Transverse colon (tissue), 4 donors: ENCODE data around the gene FKBP2. TPM values are rescaled to one million over a fixed set of nuclear protein-coding genes. Genes with fewer than 3 reads are reported as not detected.
A peak's percentile ranks its signal among the peaks of the same experiment; 100 is the strongest.

Source experiments
- DNase-seq: peaks from one replicate; pipeline ENCODE4 v3.0.0-alpha.2; 2019
- H3K27ac ChIP-seq, 4 donors: fragments of 200-600 bp; sonication (generic); 2 replicates each; pipeline ENCODE4 v1.5.1; 2016 to 2018; ENCODE audit warnings: inconsistent platforms in 4 of 4
- H3K27me3 ChIP-seq: fragments of 200-600 bp; sonication (generic); 2 replicates; pipeline ENCODE4 v1.5.1; 2017; ENCODE audit warnings: inconsistent platforms
- H3K36me3 ChIP-seq, 4 donors: fragments of 200-600 bp; sonication (generic); 2 replicates each; pipeline ENCODE4 v1.5.1; 2017 to 2019; ENCODE audit warnings: inconsistent platforms in 4 of 4
- H3K4me1 ChIP-seq, 4 donors: fragments of 200-600 bp; sonication (generic); 2 replicates each; pipeline ENCODE4 v1.5.1; 2017 to 2020; ENCODE audit warnings: inconsistent platforms in 4 of 4
- H3K4me3 ChIP-seq, 4 donors: fragments of 200-600 bp; sonication (generic); 1 replicate in 1 of 4; 2 replicates in 3 of 4; pipeline versions ENCODE4 v1.5.1 to v1.6.1; 2017 to 2019; ENCODE audit warnings: inconsistent platforms in 4 of 4
- H3K9me3 ChIP-seq, 2 donors: fragments of 200-600 bp; sonication (generic); 2 replicates each; pipeline ENCODE4 v1.5.1; 2017 to 2019; ENCODE audit warnings: inconsistent platforms in 2 of 2
- CTCF ChIP-seq, 5 experiments: fragments of 200-600 bp in 3 of 5; fragments of 450-650 bp in 2 of 5; sonication (generic) in 3 of 5; IDR thresholded peaks; 1 replicate in 2 of 5; 2 replicates in 3 of 5; pipeline ENCODE4 v1.5.1; 2016 to 2017; ENCODE audit warnings: antibody characterized with exemption in 5 of 5, inconsistent platforms in 3 of 5, mild to moderate bottlenecking in 2 of 5, moderate library complexity in 1 of 5
- EP300 ChIP-seq: sonication (generic); formaldehyde crosslinking; IDR thresholded peaks from one replicate; pipeline ENCODE4 v1.6.1; 2017; ENCODE audit warnings: antibody characterized with exemption, low read depth
- POLR2A ChIP-seq: fragments of 450-650 bp; IDR thresholded peaks from one replicate; pipeline ENCODE4 v1.6.1; 2016; ENCODE audit warnings: antibody characterized with exemption, mild to moderate bottlenecking, moderate library complexity
- POLR2AphosphoS5 ChIP-seq, 3 donors: sonication (generic); formaldehyde crosslinking; IDR thresholded peaks; one replicate each; pipeline ENCODE4 v1.6.1; 2016; ENCODE audit warnings: antibody characterized with exemption in 3 of 3
- WGBS, 2 donors: methylation state at CpG; one replicate each; pipeline ENCODE4 v1.1.5; 2018; ENCODE audit warnings: low coverage in 1 of 2; 5-methylcytosine and 5-hydroxymethylcytosine counted together
- in situ Hi-C, 4 donors: fragments of 200-750 bp; cut with MboI; loops; one replicate each; pipeline versions ENCODE4 v1.15.0 to v1.15.1; 2017; ENCODE audit warnings: low sequenced_read_pairs in 3 of 4, low pct_ligation_motif_present in 1 of 4, low pct_unique_long_range_greater_than_20kb in 1 of 4
- intact Hi-C: fragments of 100-400 bp; cut with DNase I; formaldehyde crosslinking; loops from one replicate; pipeline ENCODE4 v1.15.1; 2023; ENCODE audit warnings: low total_unique reads
- total RNA-seq, 4 donors: library from RNA; depleted of rRNA; stranded (reverse); fragments of >200 nt; gene quantifications; one replicate each; pipeline ENCODE4 v1.1.0, GENCODE V29; 2016

FKBP2 gene
- total RNA-seq, 4 donors from 2014 or later, result 63.6 to 203 (median 102) TPM

- DNase-seq, result no peak
- peaks cover 0 to 15% (median 4%) of the 10 kb centered on the region in 4 donors for H3K36me3 ChIP-seq
- H3K9me3 ChIP-seq, result no peaks in the 10 kb centered on the region
- intact Hi-C loops (no loop called here), in situ Hi-C loops (no loop called here)
- no peaks in the 10 kb centered on the region for H3K27me3 ChIP-seq
- TF ChIP-seq CTCF (IDR thresholded peaks at IDR 0.05) (no peak), EP300 (no peak), POLR2A (no peak), POLR2AphosphoS5 (IDR thresholded peaks at IDR 0.05) (no peak)
- no peak overlapping the region for H3K4me3 ChIP-seq
- 89 to 92% methylated on average over 5 to 22 of the region's 22 CpGs for WGBS, 2 donors
- H3K27ac ChIP-seq, result no peak overlapping the region
- H3K4me1 ChIP-seq, result peaks cover 22 to 38% (median 27%) of the 10 kb centered on the region in 4 donors
Measured at GRCh38 chr11:64281957-64282770, 41.3 kb downstream of the FKBP2 start.

GRCh38 chr11:64283092-64283491, 42.2 kb downstream of the FKBP2 start:
- H3K36me3 ChIP-seq, result peaks cover 0 to 11% (median 4%) of the 10 kb centered on the region in 4 donors
- H3K4me1 ChIP-seq, result peaks cover 22 to 32% (median 26%) of the 10 kb centered on the region in 4 donors
- 88% methylated on average over 3 of the region's 3 CpGs; no CpG with 5 or more reads in 1 of the 2 donors for WGBS, 2 donors
- peak overlapping the region in 1 of 4 donors; percentile 74 for H3K4me3 ChIP-seq
- in situ Hi-C loops, result no loop called here
- H3K27me3 ChIP-seq, result no peaks in the 10 kb centered on the region
- no peaks in the 10 kb centered on the region for H3K9me3 ChIP-seq
- no peak for DNase-seq
- no peak for TF ChIP-seq EP300
- TF ChIP-seq POLR2A, result no peak
- no peak for TF ChIP-seq CTCF (IDR thresholded peaks at IDR 0.05)
- no peak for TF ChIP-seq POLR2AphosphoS5 (IDR thresholded peaks at IDR 0.05)
- intact Hi-C loops, result no loop called here
- H3K27ac ChIP-seq, result peak overlapping the region in 3 of 4 donors; percentile 96 to 99 (median 98)

GRCh38 chr11:64284048-64284961, 43.4 kb downstream of the FKBP2 start, which contains the start of gene BAD:
Gene BAD (minus strand): TSS chr11:64284665. CDS start chr11:64284368, 297 bp downstream.
- in situ Hi-C loops, result no loop called here
- H3K27me3 ChIP-seq, result no peaks in the 10 kb centered on the region
- H3K36me3 ChIP-seq, result peaks cover 0 to 3% (median 0%) of the 10 kb centered on the region in 4 donors
- intact Hi-C loops, result no loop called here
- no peaks in the 10 kb centered on the region for H3K9me3 ChIP-seq
- DNase-seq, result peak; percentile 97
- peak within 1 kb of the TSS; percentile 95 to 99 (median 97) for H3K27ac ChIP-seq
- H3K4me1 ChIP-seq, result peaks cover 22 to 32% (median 26%) of the 10 kb centered on the region in 4 donors
- 4% methylated on average over 37 of the region's 44 CpGs; no CpG with 5 or more reads in 1 of the 2 donors for WGBS, 2 donors
- TF ChIP-seq POLR2A (peak; percentile 85), POLR2AphosphoS5 (IDR thresholded peaks at IDR 0.05) (peak; percentile 82 to 87 (median 85)), CTCF (IDR thresholded peaks at IDR 0.05) (no peak)
- peak within 1 kb of the TSS; percentile 72 to 85 (median 78) for H3K4me3 ChIP-seq
